Measurements from ENCODE around the gene RPS23. TPM values are rescaled to one million over a fixed set of nuclear protein-coding genes. Genes with fewer than 3 reads are reported as not detected.
"Not testable (repeated sequence)": the region's sequence is repeated elsewhere in the genome, so short reads cannot be mapped to it uniquely, and the experiment has no call there.

Gene RPS23
- total RNA-seq, 1 experiment from 2014 or later = 1,675 TPM

- DNase-seq (ENCODE audit: low spot score) = no peak
Measured at GRCh38 chr5:82290005-82290404, 11.9 kb upstream of the RPS23 start.

- no peak for DNase-seq (ENCODE audit: low spot score)
Measured at GRCh38 chr5:82287625-82288024, 9.5 kb upstream of the RPS23 start.

GRCh38 chr5:82285206-82285605 lies 7.1 kb upstream of the RPS23 start:
- DNase-seq (ENCODE audit: low spot score) = no peak

- DNase-seq (ENCODE audit: low spot score) = no peak
Measured at GRCh38 chr5:82283893-82284292, 5.7 kb upstream of the RPS23 start.

- no peak for DNase-seq (ENCODE audit: low spot score)
Measured at GRCh38 chr5:82278711-82279370, 687 bp upstream of the RPS23 start.

GRCh38 chr5:82277613-82277986 lies 554 bp downstream of the RPS23 start:
- no peak for DNase-seq (ENCODE audit: low spot score)

GRCh38 chr5:82276800-82277612 lies 1.1 kb downstream of the RPS23 start:
- peak; percentile 21 for DNase-seq (ENCODE audit: low spot score)

GRCh38 chr5:82275216-82275664 lies 2.9 kb downstream of the RPS23 start:
- peak; percentile 19 for DNase-seq (ENCODE audit: low spot score)

GRCh38 chr5:82274343-82275211 lies 3.6 kb downstream of the RPS23 start:
- DNase-seq (ENCODE audit: low spot score) = peak; percentile 39

GRCh38 chr5:82273426-82273825 lies 4.7 kb downstream of the RPS23 start:
- DNase-seq (ENCODE audit: low spot score) = peak; percentile 6

- DNase-seq (ENCODE audit: low spot score) = not testable (repeated sequence)
Measured at GRCh38 chr5:82272571-82273356, 5.4 kb downstream of the RPS23 start.

GRCh38 chr5:82269363-82269762 lies 8.8 kb downstream of the RPS23 start:
- DNase-seq (ENCODE audit: low spot score) = not testable (repeated sequence)

- DNase-seq (ENCODE audit: low spot score) = not testable (repeated sequence)
Measured at GRCh38 chr5:82267297-82267933, 10.7 kb downstream of the RPS23 start.

- no peak for DNase-seq (ENCODE audit: low spot score)
Measured at GRCh38 chr5:82265047-82265446, 13.1 kb downstream of the RPS23 start.

GRCh38 chr5:82259172-82259800 lies 18.9 kb downstream of the RPS23 start:
- DNase-seq (ENCODE audit: low spot score) = peak; percentile 35

GRCh38 chr5:82257729-82258128 lies 20.4 kb downstream of the RPS23 start:
- no peak for DNase-seq (ENCODE audit: low spot score)

GRCh38 chr5:82257247-82257646 lies 20.9 kb downstream of the RPS23 start:
- DNase-seq (ENCODE audit: low spot score) = no peak

- DNase-seq (ENCODE audit: low spot score) = no peak
Measured at GRCh38 chr5:82255844-82256243, 22.3 kb downstream of the RPS23 start.

- DNase-seq (ENCODE audit: low spot score) = no peak
Measured at GRCh38 chr5:82252744-82253143, 25.4 kb downstream of the RPS23 start.

- no peak for DNase-seq (ENCODE audit: low spot score)
Measured at GRCh38 chr5:82246960-82247574, 31.1 kb downstream of the RPS23 start.
